Activated naive CD4-positive, alpha-beta T cell (primary cell): ENCODE data around the gene CUL4A.
"Not testable (repeated sequence)": the region's sequence is repeated elsewhere in the genome, so short reads cannot be mapped to it uniquely, and the experiment has no call there.

Experiments
- DNase-seq, 4 experiments: peaks; one replicate each; lab custom pipeline; 2025; lab: John Stamatoyannopoulos, UW

CUL4A gene

DNA sequence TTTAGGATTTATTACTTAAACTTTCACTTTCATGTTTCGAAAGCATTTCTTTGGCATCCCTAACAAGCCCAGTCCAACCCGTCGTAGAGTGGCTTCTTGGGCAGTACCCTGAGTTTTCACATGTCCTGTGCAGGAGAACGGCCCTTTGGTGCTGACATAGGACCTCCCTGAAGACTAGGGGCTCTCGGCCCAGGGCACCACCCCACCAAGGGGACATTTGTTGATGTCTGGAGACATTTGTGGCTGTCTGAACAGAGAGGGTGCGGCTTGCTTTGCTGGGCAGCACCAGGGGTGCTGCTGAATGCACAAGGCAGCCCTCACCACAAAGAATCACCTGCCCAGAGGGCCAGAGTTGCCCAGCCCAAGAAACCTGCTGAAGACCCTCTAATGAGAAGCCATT lies 30.6 kb downstream of the CUL4A start:
- DNase-seq = no peak

DNA sequence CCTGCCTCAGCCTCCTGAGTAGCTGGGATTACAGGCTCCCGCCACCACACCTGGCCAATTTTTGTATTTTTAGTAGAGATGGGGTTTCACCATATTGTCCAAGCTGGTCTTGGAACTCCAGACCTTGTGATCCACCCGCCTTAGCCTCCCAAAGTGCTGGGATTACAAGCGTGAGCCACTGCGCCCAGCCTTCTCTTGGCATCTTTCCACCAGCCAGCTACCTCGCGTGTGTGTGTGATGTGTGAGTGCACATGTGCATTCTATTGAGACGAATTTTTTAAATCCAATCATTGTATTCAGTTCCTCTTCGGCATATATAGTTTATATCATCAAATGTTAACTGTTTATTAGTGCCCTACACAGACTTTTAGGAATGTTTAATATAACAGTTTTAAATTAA lies 32.2 kb downstream of the CUL4A start:
- not testable (repeated sequence) for DNase-seq

DNA sequence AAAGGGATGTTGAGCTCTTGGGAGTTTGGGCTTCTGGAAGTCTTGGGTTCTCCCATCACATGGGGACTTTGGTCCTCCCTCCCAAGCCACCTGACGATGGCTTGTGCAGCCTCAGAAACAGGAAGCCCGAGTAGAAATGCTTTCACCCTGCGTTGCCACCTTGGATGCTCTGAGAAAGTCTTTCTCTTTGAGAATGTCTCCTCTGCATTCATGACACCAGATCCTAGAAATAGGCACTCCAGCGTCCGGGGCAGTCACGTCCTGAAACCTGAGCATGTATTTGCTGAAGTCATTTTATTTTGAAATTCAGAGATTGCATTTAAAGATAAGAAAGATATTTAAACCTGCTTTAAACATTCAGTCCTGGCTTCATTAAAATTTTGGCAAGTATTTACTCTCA lies 34.4 kb downstream of the CUL4A start:
- DNase-seq = no peak

DNA sequence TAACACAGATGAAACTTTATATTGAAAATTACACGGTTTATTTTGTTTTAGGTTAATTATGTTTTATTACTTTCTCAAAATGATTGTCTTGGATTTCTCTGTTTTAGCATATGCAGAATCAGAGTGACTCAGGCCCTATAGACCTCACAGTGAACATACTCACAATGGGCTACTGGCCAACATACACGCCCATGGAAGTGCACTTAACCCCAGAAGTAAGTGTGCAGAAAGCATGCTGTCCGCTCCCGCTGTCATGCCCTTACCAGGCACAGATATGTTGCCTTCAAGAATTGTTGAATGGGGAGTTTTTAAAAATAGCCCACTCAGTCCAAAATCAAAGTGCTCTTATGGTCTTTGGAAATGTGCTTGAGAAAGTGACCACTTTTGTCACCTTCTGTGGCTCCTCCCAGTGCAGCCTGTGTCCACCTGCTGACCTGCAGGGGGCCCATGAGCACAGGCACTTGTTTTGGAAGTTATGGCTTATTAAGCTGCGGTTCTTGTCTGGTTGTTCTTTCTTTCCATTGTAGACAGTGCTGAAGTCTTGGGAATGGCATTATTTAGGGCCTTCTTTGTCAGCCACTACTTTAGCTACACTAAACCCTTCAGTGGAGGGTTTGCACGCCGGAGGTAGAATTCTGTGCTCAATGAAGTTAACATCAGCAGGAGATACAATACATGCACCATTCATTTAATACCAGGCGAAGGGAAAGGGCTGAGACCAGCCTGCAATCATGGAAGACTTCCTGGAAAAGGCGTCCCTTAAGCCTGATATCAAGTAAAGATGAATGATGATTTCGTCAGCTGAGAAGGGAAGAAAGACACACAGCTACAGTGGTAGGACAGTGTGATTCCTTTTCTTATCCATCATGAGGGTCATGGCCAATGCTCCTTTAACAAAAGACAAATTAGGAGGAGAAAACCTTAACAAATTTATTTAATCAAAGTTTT lies 36.7 kb downstream of the CUL4A start:
- DNase-seq = no peak

DNA sequence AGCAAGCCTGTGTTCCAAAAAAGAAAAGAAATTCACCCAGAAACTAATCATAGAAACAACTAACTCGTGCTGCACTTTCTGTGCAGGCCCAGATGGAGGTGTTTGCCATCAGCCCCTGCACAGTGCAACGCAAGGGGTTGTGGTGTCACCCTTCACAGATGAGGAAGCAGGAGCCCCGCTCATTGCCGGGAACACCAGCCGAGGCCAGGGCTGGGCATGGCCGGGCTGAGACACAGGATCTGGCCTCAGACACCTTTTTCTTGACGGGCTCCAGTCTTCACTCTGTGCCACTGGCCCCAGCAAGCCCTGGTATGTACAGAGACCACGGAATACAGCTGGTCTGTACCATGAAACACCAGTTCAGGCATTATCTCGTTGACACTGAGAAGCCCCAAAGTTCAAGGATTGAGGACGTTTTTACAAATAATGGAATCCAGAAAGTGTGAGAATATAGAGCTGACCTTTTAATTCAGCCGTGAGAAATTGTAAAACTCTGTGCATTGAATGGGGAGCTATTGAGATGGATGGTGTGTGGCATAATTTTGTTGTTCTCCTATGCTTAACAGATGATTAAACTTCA lies 43.2 kb downstream of the CUL4A start:
- no peak for DNase-seq

DNA sequence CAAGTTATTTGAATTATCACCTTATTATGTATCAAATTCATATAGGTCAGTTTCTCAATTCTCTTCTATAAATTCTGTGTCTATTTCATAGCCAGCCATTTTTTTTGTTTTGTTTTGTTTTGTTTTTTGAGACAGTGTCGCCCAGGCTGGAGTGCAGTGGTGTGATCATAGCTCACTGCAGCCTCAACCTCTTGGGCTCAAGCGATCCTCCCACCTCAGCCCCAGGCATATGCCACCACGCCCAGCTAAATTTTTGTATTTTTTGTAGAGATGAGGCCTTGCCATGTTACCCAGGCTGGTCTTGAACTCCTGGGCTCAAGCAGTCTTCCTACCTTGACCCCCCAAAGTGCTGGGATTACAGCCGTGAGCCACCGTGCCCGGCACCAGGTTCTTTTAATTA lies 48.5 kb downstream of the CUL4A start:
- DNase-seq = not testable (repeated sequence)

DNA sequence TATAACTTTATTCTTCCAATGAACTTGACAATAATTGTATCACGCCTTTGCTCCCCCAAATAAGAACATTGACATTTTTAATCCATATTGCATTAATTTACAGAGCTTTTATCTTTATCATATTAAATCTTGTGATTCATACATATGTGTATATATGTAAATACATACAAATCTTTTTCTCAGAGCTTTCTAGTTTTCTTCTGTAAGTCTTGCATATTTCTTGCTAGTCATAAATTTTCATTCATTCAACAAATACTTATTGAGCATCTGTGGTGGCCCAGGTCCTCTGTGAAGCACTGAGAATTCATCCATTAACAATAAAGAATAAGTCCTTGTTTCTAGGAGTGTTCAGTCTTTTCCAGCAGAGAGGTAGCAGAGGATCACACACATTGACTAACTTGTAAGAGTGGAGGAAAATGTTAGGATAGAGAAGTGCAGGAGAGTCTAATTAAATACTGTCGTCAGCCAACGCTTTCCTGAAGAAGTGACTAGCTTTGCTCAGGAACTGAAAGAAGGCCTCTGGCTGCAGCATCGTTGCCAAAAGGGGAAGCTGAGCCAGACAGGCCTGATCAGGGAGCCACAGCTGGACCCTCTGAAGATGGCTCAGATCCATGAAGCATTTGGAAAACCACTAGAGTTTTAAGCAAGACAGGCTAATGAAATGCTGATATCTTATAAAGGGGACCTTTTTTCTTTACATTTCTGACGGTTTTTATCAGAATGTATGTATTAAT lies 49.1 kb downstream of the CUL4A start:
- no peak for DNase-seq

DNA sequence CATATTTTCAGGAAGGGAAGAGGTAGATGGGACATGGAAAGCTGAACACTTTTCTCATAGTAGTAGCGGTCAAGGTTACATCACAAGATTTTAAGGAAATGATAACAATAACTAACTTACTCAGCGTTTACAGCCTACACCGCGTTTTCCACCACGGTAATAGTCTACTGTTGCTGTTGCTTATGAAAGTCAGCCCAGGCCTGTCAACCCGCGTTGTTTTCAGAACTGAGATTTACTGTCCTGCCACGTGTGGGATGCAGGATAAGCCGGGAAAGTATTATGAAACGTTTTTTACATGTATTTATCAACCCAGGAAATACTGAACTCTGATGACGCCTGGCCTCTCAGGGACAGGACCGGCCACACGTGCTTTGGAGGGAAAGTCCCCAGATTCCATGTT lies 51.6 kb downstream of the CUL4A start:
- DNase-seq = no peak

DNA sequence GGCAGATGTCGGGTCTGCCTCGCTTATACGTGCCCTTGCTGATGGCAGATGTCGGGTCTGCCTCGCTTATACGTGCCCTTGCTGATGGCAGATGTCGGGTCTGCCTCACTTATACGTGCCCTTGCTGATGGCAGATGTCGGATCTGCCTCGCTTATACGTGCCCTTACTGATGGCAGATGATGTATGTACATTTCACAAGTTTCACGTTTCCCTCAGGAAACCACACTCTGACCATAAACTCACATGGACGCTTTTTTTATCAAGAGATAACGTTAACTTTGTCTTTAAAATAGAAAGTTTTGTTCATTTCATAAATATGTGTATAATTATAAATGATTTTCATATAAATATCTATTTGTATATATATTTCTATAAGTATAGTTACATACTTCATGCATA lies 53.6 kb downstream of the CUL4A start:
- DNase-seq = not testable (repeated sequence)

DNA sequence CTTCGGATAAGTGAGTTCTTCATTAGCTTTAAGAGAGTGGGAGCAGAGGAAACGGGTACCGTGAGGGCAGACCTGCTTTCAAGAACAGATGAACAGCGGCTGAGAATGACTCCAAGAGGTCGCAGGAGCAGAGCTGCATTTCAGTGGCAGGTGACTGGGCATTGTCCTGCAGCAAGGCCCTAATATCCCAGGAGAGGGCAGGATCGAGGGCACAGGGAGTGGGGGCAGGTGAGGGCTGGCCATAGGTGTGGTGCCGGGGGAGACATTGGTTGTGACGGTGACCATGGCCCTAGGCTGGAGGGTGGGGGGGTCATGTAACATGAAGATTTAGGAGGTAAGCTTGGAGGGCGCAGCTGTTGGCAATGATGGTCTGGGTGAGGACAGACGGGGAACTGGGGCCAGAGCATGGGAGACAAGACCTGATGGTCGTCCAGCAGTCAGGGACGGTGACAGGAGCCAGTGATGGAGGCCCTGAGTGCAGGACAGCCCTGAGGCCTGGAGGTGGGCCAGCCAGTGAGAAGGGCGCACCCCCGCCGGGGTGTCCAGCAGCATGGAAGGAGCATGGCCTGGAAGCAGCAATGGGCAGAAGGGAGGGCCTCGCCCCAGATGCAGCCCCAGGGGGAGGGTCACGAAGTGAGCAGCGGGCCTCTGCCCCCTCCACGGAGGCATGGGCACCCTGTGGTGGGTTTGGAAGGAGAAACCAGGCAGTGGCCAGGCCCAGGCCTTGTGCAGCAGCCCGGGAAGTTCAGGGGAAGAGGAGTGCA lies 58.4 kb downstream of the CUL4A start:
- DNase-seq = no peak

DNA sequence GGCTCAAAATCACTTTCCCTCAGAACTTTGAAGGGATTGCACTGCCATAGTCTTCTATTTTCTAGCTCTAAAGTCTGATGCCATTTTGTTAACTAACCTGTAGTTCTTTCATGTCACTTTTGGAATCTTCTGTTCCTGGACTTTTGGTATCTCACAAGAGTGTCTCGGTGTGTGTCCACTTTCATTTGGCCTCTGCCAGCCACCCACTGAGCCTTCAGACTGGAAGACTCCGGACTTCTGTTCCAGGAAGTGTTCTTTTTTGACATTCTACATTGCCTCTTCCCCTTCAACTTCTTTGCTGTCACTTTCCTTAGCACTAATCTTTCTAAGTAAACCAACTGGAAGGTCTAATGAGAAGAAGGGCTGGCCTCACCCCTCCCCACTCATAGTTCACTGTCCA lies 62.6 kb downstream of the CUL4A start:
- no peak for DNase-seq

DNA sequence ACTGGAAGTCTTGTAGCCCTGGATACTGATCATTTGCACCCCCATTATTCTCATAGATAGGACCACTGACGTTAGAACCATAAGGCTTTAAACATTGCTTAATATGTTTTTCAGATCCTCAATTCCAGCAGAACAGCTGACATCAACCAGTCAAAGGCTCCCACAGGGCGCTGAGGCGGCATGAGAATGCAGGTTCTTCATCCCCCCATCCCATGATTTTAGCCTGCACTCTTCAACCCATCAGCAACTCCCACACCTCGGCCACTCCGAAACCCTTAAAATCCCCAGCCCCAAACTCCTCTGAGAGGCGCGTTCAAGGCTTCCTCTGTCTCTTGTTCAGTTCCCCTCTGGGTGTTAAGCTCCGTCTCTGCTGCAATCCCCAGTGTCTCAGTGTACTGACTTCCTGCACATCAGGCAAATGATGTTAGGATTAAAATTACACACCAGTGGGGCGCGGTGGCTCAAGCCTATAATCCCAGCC lies 63.3 kb downstream of the CUL4A start:
- DNase-seq = no peak

DNA sequence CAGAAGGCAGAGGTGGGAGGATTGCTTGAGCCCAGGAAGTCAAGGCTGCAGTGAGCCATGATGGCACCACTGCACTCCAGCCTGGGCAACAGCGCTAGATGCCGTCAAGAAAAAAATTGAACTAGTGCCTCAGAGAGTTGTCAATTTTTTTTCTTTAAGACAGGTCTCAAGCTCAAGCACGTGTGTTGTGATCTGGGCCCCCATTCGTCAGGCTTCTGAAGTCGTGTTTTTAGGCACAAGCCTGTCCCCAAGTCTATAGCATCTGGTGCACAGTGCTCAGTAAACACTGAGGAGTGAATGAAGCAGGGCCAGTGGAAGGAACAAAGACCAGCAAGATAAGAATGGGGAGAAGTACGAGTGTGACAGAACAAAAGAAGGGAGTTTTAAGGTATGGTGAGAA lies 63.9 kb downstream of the CUL4A start:
- DNase-seq = no peak

DNA sequence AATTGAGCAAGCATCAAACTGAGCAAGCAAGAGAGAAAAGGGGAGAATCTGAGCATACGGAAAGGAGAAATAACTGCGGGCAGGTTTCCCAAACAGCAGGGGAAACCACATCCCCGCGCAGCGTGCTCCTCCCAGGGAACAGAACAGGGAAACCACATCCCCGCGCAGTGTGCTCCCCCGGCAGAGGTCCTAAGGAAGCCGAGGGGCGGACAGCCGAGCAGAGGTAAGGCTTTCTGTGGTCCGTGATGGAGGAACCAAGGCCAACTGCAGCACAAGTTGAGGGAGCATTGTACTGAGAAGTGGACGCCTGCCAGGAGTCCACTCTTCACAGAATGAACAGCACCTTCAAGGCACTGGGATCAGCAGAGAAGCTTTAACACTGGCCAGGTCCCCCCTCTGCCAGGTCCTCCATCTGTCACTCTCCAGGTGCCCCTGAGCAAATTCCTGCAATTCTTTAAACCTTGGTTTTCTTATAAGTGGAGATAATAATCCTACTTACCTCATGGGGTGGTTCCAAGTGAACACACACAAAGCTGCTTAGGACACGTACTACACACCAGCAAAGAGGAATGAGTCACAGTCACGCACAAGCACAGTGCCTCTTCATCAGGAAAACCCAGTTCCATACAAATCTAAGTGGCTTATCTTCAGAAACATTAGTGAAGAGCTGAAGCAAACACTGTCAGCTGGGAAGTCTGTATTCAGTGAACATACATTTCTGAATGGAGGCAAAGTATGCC lies 64.6 kb downstream of the CUL4A start:
- DNase-seq = no peak

DNA sequence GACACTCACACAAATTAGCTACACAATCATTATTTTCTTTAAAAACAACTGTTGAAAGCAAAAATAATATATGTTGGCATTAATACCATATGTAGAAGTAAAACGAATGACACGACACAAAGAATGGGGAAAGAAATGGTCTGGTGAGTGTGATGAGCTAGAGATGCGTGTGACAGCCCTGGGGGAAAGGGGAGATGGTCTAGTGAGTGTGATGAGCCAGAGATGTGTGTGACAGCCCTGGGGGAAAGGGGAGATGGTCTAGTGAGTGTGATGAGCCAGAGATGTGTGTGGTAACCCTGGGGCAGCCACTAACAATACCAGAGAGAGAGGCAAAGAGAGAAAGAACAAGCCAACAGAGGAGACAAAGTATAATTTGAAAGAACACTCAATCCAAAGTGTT lies 65.3 kb downstream of the CUL4A start:
- no peak for DNase-seq

DNA sequence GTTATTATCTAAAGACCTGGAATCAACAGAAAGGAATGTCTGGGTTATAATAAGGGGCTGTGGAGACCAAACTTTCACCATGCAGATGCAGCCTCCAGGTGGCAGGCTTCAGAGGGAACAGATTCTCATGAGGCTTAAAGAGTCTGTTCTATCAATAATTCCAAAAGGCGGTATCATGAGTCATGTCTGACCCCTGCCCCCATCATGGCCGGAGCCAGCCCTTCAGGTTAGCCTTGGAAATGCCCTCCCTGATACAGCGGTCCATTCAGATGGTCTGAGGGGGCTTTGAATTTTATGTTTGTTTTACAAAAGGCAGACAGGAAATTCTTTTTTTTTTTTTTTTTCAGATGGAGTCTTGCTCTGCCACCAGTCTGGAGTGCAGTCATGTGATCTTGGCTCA lies 66.0 kb downstream of the CUL4A start:
- peak in 1 of 4 experiments; percentile 9 for DNase-seq

DNA sequence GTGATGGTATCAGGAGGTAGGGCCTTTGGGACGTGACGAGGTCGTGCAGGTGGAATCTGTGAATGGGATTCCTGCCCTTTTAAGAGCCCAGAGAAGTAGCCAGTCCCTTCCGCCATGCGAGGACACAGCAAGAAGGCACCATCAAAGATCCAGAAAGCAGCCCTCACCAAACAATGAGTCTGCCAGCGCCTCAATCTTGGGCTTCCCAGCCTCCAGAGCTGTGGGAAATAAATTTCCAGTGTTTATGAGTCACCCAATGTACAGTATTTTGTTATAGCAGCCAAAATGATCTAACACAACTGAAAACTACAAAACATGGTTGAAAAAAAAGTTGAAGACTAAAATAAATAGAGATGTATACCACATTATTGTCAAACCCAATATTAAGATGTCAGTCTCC lies 70.7 kb downstream of the CUL4A start:
- DNase-seq = no peak

DNA sequence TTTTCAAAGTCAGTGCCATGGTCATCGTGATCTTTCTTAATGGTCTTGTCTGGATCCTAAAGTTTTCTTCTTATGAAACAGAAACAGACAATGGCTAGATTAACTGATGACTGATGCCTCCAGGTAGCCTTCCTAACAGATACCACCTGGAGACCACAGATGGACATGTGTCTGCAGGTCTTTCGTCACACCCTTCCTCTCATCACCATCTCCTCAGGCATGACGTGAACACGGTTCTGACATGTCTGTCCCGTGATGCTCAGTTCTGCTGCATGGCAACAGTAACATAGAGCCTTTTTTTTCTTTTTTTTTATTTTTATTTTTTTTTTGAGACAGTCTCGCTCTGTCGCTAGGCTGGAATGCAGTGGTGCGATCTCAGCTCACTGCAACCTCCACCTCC lies 74.5 kb downstream of the CUL4A start:
- DNase-seq = no peak

DNA sequence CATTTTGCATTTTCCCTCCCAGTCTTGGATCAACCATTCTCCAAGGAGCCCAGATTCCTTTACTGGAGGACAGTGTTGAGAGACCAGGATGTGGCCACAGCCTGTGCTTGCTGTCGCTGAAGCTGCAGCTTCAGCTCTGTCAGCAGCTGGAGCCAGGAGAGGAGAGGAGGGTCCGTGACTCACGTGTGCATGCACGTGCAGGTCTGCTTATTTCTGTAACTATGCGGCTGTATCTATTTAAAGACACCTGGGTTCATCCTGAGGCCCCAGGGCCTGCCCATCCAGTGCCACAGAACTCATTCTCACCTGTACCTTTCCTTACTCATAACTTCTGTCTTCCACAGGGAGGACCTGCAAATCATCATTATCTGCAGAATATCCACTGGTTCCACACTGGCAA lies 79.5 kb downstream of the CUL4A start:
- no peak for DNase-seq

DNA sequence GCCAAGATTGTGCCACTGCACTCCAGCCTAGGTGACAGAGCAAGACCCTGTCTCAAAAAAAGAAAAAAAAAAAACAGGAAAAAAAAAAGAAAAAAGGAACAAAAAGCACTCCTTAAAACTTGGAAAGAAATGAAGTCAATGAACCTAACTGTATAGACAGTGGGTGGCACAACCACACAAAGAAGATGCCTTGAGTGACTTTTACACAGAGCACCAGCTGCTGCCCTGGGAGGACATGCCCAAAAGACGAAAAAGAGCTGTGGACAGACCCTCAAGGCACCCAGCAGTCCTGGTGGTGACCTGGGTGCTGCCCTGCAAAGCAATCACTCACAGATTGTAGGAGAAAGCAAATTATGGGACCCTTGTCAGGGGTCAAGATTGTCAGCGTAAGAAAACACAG lies 81.7 kb downstream of the CUL4A start:
- DNase-seq = no peak
